Skin of body (tissue), 2 donors: Measurements from ENCODE around the gene IFT81. TPM values are rescaled to one million over a fixed set of nuclear protein-coding genes. Genes with fewer than 3 reads are reported as not detected.
A peak's percentile ranks its signal among the peaks of the same experiment; 100 is the strongest.

Experiments used
- DNase-seq: peaks from one replicate; lab custom pipeline; 2025; lab: John Stamatoyannopoulos, UW
- total RNA-seq: library from RNA; depleted of rRNA; stranded (reverse); fragments of >200 nt; gene quantifications from one replicate; pipeline ENCODE4 v1.2.3, GENCODE V29; 2014

Gene IFT81
- total RNA-seq, 1 donor from 2014 or later, result 21.9 TPM

- no peak for DNase-seq
These were observed 25.0 kb downstream of the IFT81 start for GRCh38 chr12:110149086-110149660.

- DNase-seq, result no peak
These were observed 32.6 kb downstream of the IFT81 start for GRCh38 chr12:110156766-110157165.

DNA sequence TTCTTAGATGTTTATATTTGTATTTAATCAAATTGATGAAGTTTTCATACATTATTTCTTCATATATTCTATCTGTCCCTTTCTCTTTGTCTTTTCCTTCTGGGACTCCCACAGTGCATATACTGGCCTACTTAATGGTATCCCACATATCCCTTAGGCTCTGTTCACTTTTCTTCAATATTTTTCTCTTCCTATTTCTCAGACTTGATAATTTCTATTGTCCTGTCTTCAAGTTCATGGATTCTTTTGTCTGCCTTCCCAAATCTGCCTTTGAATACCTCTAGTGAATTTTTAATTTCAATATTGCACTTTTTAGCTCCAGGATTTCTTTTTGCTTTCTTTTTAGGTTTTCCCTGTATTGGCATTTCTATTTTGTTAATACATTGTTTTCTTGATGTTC is 33.4 kb downstream of the IFT81 start:
- DNase-seq, result no peak

- DNase-seq, result no peak
These were observed 35.6 kb downstream of the IFT81 start for GRCh38 chr12:110159671-110160245.

DNA sequence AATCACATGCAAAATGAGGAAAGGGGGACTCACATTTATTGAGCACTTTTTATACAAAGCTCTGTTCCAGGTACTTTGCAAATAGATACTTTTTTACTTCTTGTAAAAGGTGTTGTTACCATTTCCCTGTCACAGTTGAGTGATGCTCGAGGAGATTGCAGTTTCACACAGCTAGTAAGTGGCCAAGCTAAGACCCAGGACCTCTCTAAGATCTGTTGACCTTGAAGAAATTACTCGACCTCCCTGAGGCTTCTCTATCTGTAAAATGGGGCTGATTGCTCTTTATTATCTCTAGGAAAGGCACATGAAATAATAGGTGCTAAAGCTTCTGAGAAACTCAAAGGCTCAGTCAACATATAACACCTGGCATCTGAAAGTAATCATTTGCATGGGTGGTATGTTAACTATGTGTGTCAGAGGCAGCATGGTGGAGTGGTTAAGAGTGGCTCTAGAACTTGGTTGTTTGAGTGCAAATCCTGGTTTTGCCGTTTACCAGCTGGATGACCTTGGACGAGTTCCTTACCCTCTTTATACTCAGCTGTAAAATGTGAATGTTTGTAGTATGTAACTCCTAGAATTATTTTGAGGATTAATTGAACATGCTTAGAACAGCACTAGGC is 41.5 kb downstream of the IFT81 start:
- DNase-seq, result no peak

- no peak for DNase-seq
These were observed 44.7 kb downstream of the IFT81 start for GRCh38 chr12:110168732-110169455.

GRCh38 chr12:110170535-110171185 is 46.5 kb downstream of the IFT81 start:
- DNase-seq, result no peak

DNA sequence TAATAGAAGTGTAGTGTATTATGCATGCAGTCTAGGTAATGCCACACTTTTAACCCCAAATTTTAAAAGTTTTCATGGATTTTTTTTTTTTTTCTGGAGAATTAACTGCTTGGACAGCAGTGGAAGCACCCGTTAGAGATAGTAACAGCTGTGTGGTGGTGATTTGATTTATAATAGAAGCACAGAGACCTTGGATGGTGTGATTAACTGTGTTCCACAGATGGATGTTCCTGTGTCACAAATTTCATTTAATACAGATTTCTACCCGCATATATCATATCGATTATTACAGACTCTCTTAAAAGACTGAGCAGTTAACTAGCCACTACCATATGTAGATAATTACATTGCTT is 47.0 kb downstream of the IFT81 start:
- DNase-seq, result no peak

DNA sequence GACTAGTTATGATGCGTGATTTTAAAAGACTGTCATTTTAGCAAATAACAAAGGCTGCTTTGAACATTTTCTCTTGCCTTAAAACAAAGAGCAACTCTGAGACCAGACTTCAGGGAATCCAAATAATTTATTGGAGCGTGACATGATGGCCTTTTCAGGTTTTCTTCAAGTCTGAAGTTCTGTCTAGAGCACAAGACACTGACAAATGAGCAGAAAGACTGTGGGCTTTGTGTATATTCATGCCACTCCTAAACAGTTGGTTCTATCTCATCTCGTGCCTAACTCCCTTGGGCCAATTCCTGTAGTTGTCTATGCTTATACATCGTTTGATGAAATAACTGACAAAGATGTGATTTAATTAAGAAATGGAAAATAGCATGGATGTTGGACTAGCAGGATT is 47.5 kb downstream of the IFT81 start:
- DNase-seq, result no peak

- no peak for DNase-seq
These were observed 50.3 kb downstream of the IFT81 start for GRCh38 chr12:110174373-110174996.

DNA sequence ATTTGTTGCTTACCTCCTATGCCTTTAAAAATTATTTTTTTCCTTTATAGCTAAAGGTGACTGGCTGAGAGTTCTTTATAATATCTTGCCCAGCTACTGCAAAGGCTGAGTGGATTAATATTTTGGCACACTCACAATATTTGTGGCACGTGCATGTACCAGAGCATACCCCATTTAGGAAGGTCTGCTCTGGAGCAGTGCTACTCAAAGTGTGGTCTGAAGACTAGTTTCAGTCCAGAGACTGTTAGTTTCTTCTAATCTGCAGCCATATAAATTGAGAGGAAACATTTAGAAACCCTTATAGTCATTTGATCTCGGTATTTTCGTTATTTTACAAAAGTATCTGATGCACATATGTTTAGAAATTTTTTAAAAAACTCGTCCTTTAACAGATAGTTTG is 51.0 kb downstream of the IFT81 start:
- DNase-seq, result no peak

DNA sequence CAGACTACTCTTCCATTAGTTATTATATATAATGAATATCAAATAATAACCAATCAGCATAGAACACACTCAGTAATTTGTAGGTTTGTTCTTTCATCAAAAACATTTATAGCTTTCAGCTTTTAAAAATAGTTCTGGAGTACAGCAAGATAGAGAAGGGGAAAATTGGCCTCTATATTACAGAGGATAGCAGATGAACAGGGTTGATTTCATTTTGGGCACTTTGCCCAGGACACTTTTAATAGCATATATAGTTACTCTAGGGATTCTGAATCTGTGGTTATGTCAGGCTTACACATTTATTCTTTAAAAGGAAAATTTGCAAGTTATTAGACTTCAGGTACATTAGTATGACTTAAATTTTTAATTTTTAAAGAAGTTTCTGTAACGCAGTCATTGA is 52.6 kb downstream of the IFT81 start:
- peak; percentile 69 for DNase-seq

DNA sequence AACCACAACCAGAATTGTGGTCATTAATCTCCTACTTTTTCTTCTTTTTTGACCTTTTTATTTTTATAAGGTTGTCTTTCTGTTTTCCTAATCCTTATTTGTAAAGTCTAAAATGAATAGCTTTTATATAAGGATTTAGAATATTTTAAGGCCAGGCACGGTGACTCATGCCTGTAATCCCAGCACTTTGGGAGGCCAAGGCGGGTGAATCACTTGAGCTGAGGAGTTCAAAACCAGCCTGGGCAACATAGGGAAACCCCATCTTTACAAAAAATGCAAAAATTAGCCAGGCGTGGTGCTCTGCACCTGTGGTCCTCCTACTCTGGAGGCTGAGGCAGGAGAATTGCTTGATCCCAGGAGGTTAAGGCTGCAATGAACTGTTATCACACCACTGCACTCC is 55.1 kb downstream of the IFT81 start:
- DNase-seq, result no peak

DNA sequence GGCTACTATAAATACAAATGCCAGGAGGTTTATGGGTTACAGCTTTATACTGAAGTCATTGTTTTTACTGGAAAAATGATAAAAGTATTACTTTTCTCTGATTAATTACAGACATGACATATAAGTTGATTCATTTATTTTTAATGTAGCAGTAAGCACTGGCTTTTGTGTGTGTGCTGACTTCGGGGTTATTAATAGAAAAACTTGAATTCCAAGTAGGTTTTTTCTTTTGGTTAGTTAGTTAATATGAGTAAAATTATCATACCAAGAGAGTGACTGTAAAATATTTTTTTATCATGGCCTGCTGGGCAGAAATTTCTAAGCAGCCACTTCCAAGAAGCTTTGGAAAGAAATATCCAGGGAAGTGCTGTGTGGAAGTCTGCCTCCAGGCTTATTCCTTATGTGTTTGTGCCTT is 56.4 kb downstream of the IFT81 start:
- no peak for DNase-seq

DNA sequence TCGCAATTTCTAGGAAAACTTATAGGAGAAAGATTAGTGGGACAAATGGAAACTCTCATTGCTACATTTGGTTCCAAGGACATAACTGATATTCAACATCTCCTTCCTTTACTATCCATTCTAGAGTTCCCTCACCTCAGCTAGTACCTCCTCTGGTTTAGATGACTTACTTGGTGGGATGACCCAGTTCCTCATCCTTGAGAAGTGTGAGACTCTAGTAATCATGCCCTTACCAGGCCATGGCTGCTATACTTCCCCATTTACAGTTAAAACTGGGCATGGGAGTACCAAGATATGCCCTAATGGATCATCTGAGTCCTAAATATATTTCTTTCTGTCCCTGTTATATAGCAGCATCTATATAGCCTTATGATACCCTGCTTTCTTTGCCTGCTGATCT is 58.1 kb downstream of the IFT81 start:
- no peak for DNase-seq

- DNase-seq, result no peak
These were observed 59.2 kb downstream of the IFT81 start for GRCh38 chr12:110183386-110183785.

DNA sequence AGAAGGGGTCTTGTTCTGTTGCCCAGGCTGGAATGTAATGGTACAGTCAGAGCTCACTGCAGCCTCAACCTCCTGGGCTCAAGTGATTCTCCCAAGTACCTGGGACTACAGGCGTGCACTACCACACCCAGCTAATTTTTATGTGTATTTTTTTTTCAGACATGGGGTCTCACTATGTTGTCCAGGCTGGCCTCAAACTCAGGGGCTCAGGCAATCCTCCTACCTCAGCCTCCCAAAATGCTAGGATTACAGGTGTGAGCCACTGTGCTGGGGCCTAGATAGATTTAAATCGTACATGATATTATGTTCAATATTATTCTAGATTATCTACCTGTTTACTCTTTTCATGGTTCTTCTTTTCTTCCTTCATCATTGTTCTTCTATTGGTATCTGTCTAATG is 61.5 kb downstream of the IFT81 start:
- no peak for DNase-seq

- DNase-seq, result no peak
These were observed 61.9 kb downstream of the IFT81 start for GRCh38 chr12:110186059-110186458.

DNA sequence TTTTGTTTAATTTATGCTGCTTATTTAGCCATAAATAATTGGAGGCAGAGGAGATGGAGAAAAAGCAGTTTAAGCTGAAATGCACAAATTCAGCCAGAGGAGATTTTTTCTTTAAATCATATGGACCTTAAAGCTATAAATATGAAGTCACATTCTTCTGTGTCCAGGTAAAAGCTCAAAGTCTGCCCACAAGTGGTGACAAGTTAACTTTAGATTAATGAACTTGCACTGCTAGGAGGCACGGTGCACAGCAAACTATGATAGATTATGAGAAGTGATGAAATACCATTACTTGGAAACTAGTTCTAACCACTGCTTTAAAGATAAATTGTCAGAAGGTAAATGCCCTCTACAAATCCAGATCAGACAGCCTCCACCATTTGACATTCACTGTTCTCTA is 69.0 kb downstream of the IFT81 start:
- no peak for DNase-seq

GRCh38 chr12:110197003-110197402 is 72.8 kb downstream of the IFT81 start:
- DNase-seq, result no peak

DNA sequence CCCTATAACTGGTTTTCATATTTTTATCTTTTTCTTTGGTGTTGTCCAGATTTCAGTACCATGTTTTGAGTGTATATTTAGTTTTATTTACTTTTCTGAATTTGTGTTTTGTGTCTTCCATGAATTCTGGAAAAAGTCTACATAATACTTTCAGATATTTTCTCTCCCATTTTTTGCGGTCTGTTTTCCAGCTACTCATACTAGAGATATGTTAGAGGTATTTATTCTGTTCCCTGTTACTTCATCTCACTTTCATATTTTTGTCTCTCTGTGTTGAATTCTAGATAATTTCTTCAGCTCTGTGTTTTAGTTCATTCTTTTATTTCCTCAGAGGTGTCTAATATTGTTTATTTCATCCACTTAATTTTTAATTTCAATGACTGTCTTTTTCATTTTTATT is 74.2 kb downstream of the IFT81 start:
- DNase-seq, result no peak
